Activated T-helper 17 cell treated with anti-CD3 and anti-CD28 coated beads, Interleukin-2, amount 50 U/mL, for 72 hours (primary cell): Measurements from ENCODE around the gene WDR27. TPM values are rescaled to one million over a fixed set of nuclear protein-coding genes. Genes with fewer than 3 reads are reported as not detected.
"Not testable (repeated sequence)": the region's sequence is repeated elsewhere in the genome, so short reads cannot be mapped to it uniquely, and the experiment has no call there.

Experiments used
- ATAC-seq: fragments of 150-1000 bp; cut with Tn5 transposase; replicated peaks from 2 replicates; pipeline ENCODE4 v1.10.0; 2021; ENCODE audit warnings: mild to moderate bottlenecking, moderate library complexity
- H3K27ac Mint-ChIP-seq: one replicate; pipeline ENCODE4 v1.8.0; 2022; ENCODE audit warnings: mixed read lengths
- H3K27me3 Mint-ChIP-seq: one replicate; pipeline ENCODE4 v1.8.0; 2022; ENCODE audit warnings: mixed read lengths
- H3K36me3 Mint-ChIP-seq: one replicate; pipeline ENCODE4 v1.8.0; 2022; ENCODE audit warnings: low read depth, mild to moderate bottlenecking, mixed read lengths
- H3K4me1 Mint-ChIP-seq: one replicate; pipeline ENCODE4 v1.8.0; 2022; ENCODE audit warnings: mixed read lengths
- H3K4me3 Mint-ChIP-seq: one replicate; pipeline ENCODE4 v1.8.0; 2022; ENCODE audit warnings: mild to moderate bottlenecking, mixed read lengths
- H3K9me3 Mint-ChIP-seq: one replicate; pipeline ENCODE4 v1.8.0; 2022; ENCODE audit warnings: mixed read lengths
- total RNA-seq, 2 donors: library from RNA; stranded (reverse); gene quantifications; one replicate each; pipeline ENCODE4 v1.2.3, GENCODE V29; 2022

The WDR27 gene
- total RNA-seq, 2 donors from 2014 or later, result 38.3 to 39.9 TPM

GRCh38 chr6:169439710-169440109 is 262.1 kb downstream of the WDR27 start:
- no peak overlapping the region for H3K27ac Mint-ChIP-seq
- H3K27me3 Mint-ChIP-seq, result peaks cover 7% of the 10 kb centered on the region
- H3K36me3 Mint-ChIP-seq, result no peaks in the 10 kb centered on the region
- no peaks in the 10 kb centered on the region for H3K9me3 Mint-ChIP-seq
- H3K4me1 Mint-ChIP-seq, result no peaks in the 10 kb centered on the region
- ATAC-seq, result no peak
- no peak overlapping the region for H3K4me3 Mint-ChIP-seq

- H3K4me1 Mint-ChIP-seq, result not testable (repeated sequence)
These were observed 267.3 kb downstream of the WDR27 start for GRCh38 chr6:169434554-169434953.

GRCh38 chr6:169429001-169429400 is 272.8 kb downstream of the WDR27 start:
- Mint-ChIP-seq H3K36me3 (no peaks in the 10 kb centered on the region), H3K4me1 (no peaks in the 10 kb centered on the region), H3K4me3 (no peak overlapping the region), H3K27me3 (peaks cover 6% of the 10 kb centered on the region), H3K9me3 (peaks cover 11% of the 10 kb centered on the region), H3K27ac (no peak overlapping the region)
- no peak for ATAC-seq

More at GRCh38 chr6:169434554-169434953, 267.3 kb downstream of the WDR27 start:
- H3K27me3 Mint-ChIP-seq, H3K27ac Mint-ChIP-seq, H3K4me3 Mint-ChIP-seq, ATAC-seq, H3K36me3 Mint-ChIP-seq: not testable (repeated sequence)
- H3K9me3 Mint-ChIP-seq, result peaks cover 11% of the 10 kb centered on the region

- H3K36me3 Mint-ChIP-seq, result no peaks in the 10 kb centered on the region
- H3K4me1 Mint-ChIP-seq, result no peaks in the 10 kb centered on the region
- no peak overlapping the region for H3K27ac Mint-ChIP-seq
- no peak overlapping the region for H3K4me3 Mint-ChIP-seq
- no peak for ATAC-seq
- H3K9me3 Mint-ChIP-seq, result peaks cover 11% of the 10 kb centered on the region
- peaks cover 6% of the 10 kb centered on the region for H3K27me3 Mint-ChIP-seq
These were observed 273.3 kb downstream of the WDR27 start for GRCh38 chr6:169428532-169428931.

GRCh38 chr6:169427856-169428255 is 274.0 kb downstream of the WDR27 start:
- Mint-ChIP-seq H3K9me3 (peaks cover 11% of the 10 kb centered on the region), H3K4me1 (no peaks in the 10 kb centered on the region), H3K36me3 (no peaks in the 10 kb centered on the region), H3K27ac (no peak overlapping the region), H3K27me3 (peaks cover 6% of the 10 kb centered on the region), H3K4me3 (no peak overlapping the region)
- ATAC-seq, result no peak

- H3K36me3 Mint-ChIP-seq, result no peaks in the 10 kb centered on the region
These were observed 275.2 kb downstream of the WDR27 start for GRCh38 chr6:169426611-169427010.

GRCh38 chr6:169425628-169426370 is 276.0 kb downstream of the WDR27 start:
- no peak for ATAC-seq
- no peaks in the 10 kb centered on the region for H3K36me3 Mint-ChIP-seq
- peaks cover 11% of the 10 kb centered on the region for H3K27me3 Mint-ChIP-seq
- H3K27ac Mint-ChIP-seq, result no peak overlapping the region
- H3K9me3 Mint-ChIP-seq, result peaks cover 6% of the 10 kb centered on the region
- H3K4me3 Mint-ChIP-seq, result no peak overlapping the region
- H3K4me1 Mint-ChIP-seq, result no peaks in the 10 kb centered on the region

More at GRCh38 chr6:169426611-169427010, 275.2 kb downstream of the WDR27 start:
- H3K27ac Mint-ChIP-seq, result no peak overlapping the region
- H3K27me3 Mint-ChIP-seq, result peaks cover 11% of the 10 kb centered on the region
- peaks cover 6% of the 10 kb centered on the region for H3K9me3 Mint-ChIP-seq
- ATAC-seq, result no peak
- no peak overlapping the region for H3K4me3 Mint-ChIP-seq
- H3K4me1 Mint-ChIP-seq, result no peaks in the 10 kb centered on the region

- no peaks in the 10 kb centered on the region for H3K36me3 Mint-ChIP-seq
- peaks cover under 1% of the 10 kb centered on the region for H3K9me3 Mint-ChIP-seq
- H3K27me3 Mint-ChIP-seq, result peaks cover 5% of the 10 kb centered on the region
- ATAC-seq, result no peak
- H3K4me1 Mint-ChIP-seq, result no peaks in the 10 kb centered on the region
- H3K4me3 Mint-ChIP-seq, result no peak overlapping the region
- H3K27ac Mint-ChIP-seq, result no peak overlapping the region
These were observed 277.0 kb downstream of the WDR27 start for GRCh38 chr6:169424821-169425240.

GRCh38 chr6:169424149-169424804 is 277.6 kb downstream of the WDR27 start:
- Mint-ChIP-seq H3K36me3 (no peaks in the 10 kb centered on the region), H3K27ac (no peak overlapping the region), H3K4me3 (no peak overlapping the region), H3K9me3 (no peaks in the 10 kb centered on the region), H3K27me3 (peaks cover 5% of the 10 kb centered on the region), H3K4me1 (no peaks in the 10 kb centered on the region)
- ATAC-seq, result no peak

- Mint-ChIP-seq H3K27ac (no peak overlapping the region), H3K4me3 (no peak overlapping the region), H3K4me1 (no peaks in the 10 kb centered on the region), H3K27me3 (peaks cover 5% of the 10 kb centered on the region), H3K36me3 (no peaks in the 10 kb centered on the region), H3K9me3 (no peaks in the 10 kb centered on the region)
- ATAC-seq, result no peak
These were observed 280.1 kb downstream of the WDR27 start for GRCh38 chr6:169421586-169422264.

- Mint-ChIP-seq H3K27ac (no peak overlapping the region), H3K4me1 (no peaks in the 10 kb centered on the region), H3K9me3 (no peaks in the 10 kb centered on the region), H3K4me3 (no peak overlapping the region), H3K27me3 (peaks cover 5% of the 10 kb centered on the region), H3K36me3 (no peaks in the 10 kb centered on the region)
- peak; percentile 38 for ATAC-seq
These were observed 280.8 kb downstream of the WDR27 start for GRCh38 chr6:169420912-169421543.

- no peaks in the 10 kb centered on the region for H3K36me3 Mint-ChIP-seq
- H3K4me3 Mint-ChIP-seq, result no peak overlapping the region
- H3K4me1 Mint-ChIP-seq, result no peaks in the 10 kb centered on the region
- ATAC-seq, result no peak
- H3K27me3 Mint-ChIP-seq, result peaks cover 14% of the 10 kb centered on the region
- H3K27ac Mint-ChIP-seq, result no peak overlapping the region
- peaks cover 16% of the 10 kb centered on the region for H3K9me3 Mint-ChIP-seq
These were observed 284.7 kb downstream of the WDR27 start for GRCh38 chr6:169417101-169417500.

GRCh38 chr6:169416249-169416648 is 285.6 kb downstream of the WDR27 start:
- Mint-ChIP-seq H3K4me3 (no peak overlapping the region), H3K9me3 (peaks cover 16% of the 10 kb centered on the region), H3K27me3 (peaks cover 11% of the 10 kb centered on the region), H3K27ac (no peak overlapping the region), H3K4me1 (no peaks in the 10 kb centered on the region), H3K36me3 (no peaks in the 10 kb centered on the region)
- ATAC-seq, result no peak

- Mint-ChIP-seq H3K27me3 (peaks cover 18% of the 10 kb centered on the region), H3K36me3 (no peaks in the 10 kb centered on the region), H3K27ac (no peak overlapping the region), H3K9me3 (peaks cover 19% of the 10 kb centered on the region), H3K4me3 (no peak overlapping the region), H3K4me1 (no peaks in the 10 kb centered on the region)
- ATAC-seq, result no peak
These were observed 286.6 kb downstream of the WDR27 start for GRCh38 chr6:169415179-169415578.
